Subcutaneous adipose tissue (tissue), 4 donors: ENCODE results near the gene ARAP3. TPM values are rescaled to one million over a fixed set of nuclear protein-coding genes. Genes with fewer than 3 reads are reported as not detected.

Experiments used
- CTCF ChIP-seq: fragments of 450-650 bp; IDR thresholded peaks from one replicate; pipeline ENCODE4 v1.5.1; 2016; ENCODE audit warnings: low read depth, mild to moderate bottlenecking, control low read depth, antibody characterized with exemption, moderate library complexity
- total RNA-seq, 4 donors: library from RNA; depleted of rRNA; stranded (reverse); fragments of >200 nt; gene quantifications; one replicate each; pipeline ENCODE4 v1.1.0, GENCODE V29; 2016

Gene ARAP3
- total RNA-seq, 4 donors from 2014 or later = 3.7 to 17.3 (median 5.1) TPM

- TF ChIP-seq CTCF = no peak
These were observed 34.8 kb downstream of the ARAP3 start for GRCh38 chr5:141647242-141647641.

- TF ChIP-seq CTCF = no peak
These were observed 36.0 kb downstream of the ARAP3 start for GRCh38 chr5:141646026-141646425.

- TF ChIP-seq CTCF = no peak
These were observed 40.3 kb downstream of the ARAP3 start for GRCh38 chr5:141641634-141642267.

- no peak for TF ChIP-seq CTCF
These were observed 41.3 kb downstream of the ARAP3 start for GRCh38 chr5:141640698-141641097.

GRCh38 chr5:141640051-141640415 lies 42.0 kb downstream of the ARAP3 start:
- TF ChIP-seq CTCF = no peak

DNA sequence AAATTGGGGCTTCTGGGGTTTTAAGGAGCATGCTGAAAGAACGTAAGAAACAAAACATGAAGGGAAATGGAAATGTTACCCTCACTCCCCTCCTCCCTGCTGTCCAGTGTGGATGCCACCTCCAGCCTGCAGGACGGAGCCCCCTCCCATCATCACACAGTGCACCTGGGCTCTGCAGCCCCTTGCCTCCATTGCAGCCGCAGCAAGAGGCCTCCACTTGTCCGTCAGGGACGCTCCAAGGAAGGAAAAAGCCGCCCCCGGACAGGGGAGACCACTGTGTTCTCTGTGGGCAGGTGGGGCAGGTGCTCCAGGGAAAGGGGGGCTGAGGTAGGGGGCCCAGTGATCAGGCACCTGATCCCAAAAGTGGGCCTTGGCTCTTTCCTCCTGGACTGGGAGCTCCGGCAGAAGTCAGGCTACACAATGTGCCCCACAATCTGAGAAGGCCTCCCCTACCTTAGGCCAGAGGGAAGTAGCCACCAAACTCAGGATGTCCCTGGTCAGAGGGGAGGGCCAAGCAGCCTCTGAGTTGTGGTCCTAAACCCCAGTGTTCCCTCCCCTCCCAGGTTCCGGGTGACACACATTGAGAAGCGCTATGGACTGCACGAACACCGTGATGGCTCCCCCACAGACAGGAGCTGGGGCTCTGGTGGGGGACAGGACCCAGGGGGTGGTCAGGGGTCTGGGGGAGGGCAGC lies 42.5 kb downstream of the ARAP3 start:
- no peak for TF ChIP-seq CTCF

DNA sequence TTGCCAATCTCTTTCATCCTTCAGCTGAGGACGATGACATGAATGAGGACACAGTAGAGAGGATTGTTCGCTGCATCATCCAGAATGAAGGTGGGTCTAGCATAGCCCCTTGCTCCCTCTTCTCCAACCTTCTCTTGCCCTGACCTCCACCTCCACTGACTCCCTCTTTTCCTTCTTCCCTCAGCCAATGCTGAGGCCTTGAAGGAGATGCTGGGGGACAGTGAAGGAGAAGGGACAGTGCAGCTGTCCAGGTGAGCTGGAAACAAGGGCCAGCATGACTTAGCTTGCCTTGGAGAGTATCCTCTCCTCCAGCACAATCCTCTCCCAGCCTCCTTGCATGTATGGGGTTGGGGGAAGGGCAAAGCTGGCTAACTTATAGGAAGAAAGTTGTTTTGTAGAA lies 43.3 kb downstream of the ARAP3 start:
- TF ChIP-seq CTCF = no peak
